Fibroblast of the aortic adventitia (primary cell): ENCODE measurements around the gene SORCS1. TPM values are rescaled to one million over a fixed set of nuclear protein-coding genes. Genes with fewer than 3 reads are reported as not detected.

ENCODE experiments used
- DNase-seq: peaks from one replicate; pipeline ENCODE4 v3.0.0-alpha.2; 2010; ENCODE audit warnings: low read depth
- H3K4me3 ChIP-seq: 2 replicates; pipeline ENCODE4 v1.5.1; 2011; ENCODE audit warnings: low read depth, mild to moderate bottlenecking, control low read depth, low read length, moderate library complexity
- CTCF ChIP-seq: IDR thresholded peaks from 2 replicates; pipeline ENCODE4 v1.5.1; 2011; ENCODE audit warnings: mild to moderate bottlenecking, low read length, control low read depth, inconsistent platforms; ENCODE audit not compliant: insufficient read depth
- total RNA-seq: library from RNA; depleted of rRNA; stranded (reverse); fragments of >200 nt; gene quantifications from 2 replicates; pipeline ENCODE4 v1.2.3, GENCODE V29; 2012; ENCODE audit warnings: low replicate concordance

The SORCS1 gene
- total RNA-seq, 1 donor = not detected

DNA sequence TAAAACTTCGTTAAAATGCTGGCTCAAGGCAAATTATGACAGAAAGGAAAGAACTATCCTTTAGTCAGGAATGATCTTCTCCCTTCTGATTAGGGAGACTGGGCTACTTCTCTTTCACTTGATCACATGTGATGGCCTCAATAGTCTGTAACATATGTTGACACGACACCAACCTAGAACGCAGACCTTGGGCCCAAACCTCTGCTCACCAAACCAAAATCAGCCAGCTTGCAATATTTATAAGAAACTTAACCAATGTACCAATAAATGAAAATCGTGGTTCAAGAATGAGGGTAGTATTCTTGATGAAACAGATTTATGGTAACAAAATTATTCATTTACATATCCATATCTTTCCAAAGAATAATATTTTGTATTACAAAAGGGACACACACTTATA is 361.6 kb downstream of the SORCS1 start:
- no peak overlapping the region for H3K4me3 ChIP-seq
- no peak for DNase-seq
- TF ChIP-seq CTCF = no peak

DNA sequence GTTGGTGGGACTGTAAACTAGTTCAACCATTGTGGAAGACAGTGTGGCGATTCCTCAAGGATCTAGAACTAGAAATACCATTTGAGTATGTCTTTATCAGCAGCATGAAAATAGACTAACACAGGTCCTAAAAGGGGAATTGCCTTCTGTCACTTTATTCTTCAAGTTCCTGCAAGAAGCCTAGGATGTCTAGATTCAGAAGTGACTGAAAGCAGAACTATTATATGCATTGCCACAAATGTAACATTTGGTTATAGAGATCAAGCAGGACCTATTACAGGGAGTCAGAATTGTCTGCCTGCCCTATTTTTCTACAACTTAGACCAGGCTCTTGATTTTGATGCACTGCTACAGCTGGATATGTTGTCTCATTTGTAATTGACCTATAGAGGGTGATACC is 364.7 kb downstream of the SORCS1 start:
- no peak for DNase-seq
- no peak for TF ChIP-seq CTCF
- no peak overlapping the region for H3K4me3 ChIP-seq

GRCh38 chr10:106795619-106796018 is 368.9 kb downstream of the SORCS1 start:
- no peak for TF ChIP-seq CTCF
- no peak overlapping the region for H3K4me3 ChIP-seq
- no peak for DNase-seq

GRCh38 chr10:106793617-106794016 is 370.9 kb downstream of the SORCS1 start:
- no peak for DNase-seq
- no peak for TF ChIP-seq CTCF
- H3K4me3 ChIP-seq = no peak overlapping the region

DNA sequence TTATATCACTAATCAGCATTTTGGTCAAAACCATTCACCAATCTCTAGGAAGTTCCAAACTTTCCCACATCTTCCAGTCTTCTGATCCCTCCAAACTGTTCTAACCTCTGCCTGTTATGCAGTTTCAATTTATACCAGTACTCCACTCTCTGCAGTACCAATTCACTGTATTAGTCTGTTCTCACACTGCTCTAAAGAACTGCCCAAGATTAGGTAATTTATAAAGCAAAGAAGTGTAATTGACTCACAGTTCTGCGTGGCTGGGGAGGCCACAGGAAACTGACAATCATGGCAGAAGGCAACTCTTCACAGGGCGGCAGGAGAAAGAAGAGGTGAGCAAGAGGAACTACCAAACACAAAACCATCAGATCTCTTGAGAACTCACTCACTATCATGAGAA is 374.9 kb downstream of the SORCS1 start:
- TF ChIP-seq CTCF = no peak
- DNase-seq = no peak
- no peak overlapping the region for H3K4me3 ChIP-seq

- TF ChIP-seq CTCF = no peak
- no peak overlapping the region for H3K4me3 ChIP-seq
- DNase-seq = no peak
Observed at GRCh38 chr10:106788982-106789381, 375.5 kb downstream of the SORCS1 start.

DNA sequence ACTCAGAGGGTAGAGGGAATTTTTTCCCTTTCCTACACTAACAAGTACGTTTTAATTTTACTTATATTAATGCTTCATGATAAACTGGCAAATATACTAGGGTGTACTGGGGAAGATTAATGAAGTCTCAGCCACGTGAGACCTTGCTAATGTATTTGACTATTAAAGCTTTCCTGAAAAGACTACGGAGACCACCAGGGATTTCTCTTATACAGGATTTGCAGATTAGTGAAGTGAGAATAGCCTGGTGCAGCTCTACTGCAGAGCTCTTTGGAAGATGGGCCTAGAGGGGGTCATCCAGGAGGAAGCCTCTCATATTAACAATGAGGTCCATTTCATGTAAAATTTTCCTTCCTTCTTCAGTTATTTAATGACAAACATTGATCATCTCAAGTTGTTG is 379.0 kb downstream of the SORCS1 start:
- no peak overlapping the region for H3K4me3 ChIP-seq
- TF ChIP-seq CTCF = no peak
- no peak for DNase-seq
